Retinal pigment epithelial cell (primary cell): ENCODE measurements around the gene GABRA4.

ENCODE experiments used
- DNase-seq: peaks from one replicate; pipeline ENCODE4 v3.0.0-alpha.2; 2010; ENCODE audit warnings: low read depth
- H3K4me3 ChIP-seq: 2 replicates; pipeline ENCODE4 v1.5.1; 2011; ENCODE audit warnings: mild to moderate bottlenecking, low read length, control low read depth, moderate library complexity
- TF ChIP-seq, protein P1 (sequence below): conservative IDR thresholded peaks from 2 replicates; pipeline ENCODE4 v1.5.1; 2011; ENCODE audit warnings: low read depth, low read length, control low read depth, inconsistent platforms

Gene GABRA4

DNA sequence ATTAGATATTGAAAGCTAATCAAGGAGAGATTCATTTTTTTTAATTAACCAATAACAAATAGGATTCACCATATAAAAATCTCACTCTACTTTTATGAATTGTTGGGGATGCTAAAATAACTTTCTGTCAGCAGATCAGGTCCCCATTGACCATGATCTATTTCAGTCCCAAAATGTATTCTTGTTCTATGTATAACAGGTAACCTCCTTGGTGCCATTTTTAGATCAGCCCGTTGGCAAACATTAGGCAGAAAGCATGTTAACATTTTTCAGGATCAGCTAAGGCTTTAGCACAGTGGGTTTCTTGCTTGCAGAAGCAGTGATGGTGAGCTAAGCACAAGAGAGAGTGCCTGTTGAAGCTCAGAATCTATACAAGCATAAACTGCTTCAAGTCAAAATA is 43.6 kb downstream of the GABRA4 start:
- no peak for DNase-seq
- TF ChIP-seq, protein P1, sequence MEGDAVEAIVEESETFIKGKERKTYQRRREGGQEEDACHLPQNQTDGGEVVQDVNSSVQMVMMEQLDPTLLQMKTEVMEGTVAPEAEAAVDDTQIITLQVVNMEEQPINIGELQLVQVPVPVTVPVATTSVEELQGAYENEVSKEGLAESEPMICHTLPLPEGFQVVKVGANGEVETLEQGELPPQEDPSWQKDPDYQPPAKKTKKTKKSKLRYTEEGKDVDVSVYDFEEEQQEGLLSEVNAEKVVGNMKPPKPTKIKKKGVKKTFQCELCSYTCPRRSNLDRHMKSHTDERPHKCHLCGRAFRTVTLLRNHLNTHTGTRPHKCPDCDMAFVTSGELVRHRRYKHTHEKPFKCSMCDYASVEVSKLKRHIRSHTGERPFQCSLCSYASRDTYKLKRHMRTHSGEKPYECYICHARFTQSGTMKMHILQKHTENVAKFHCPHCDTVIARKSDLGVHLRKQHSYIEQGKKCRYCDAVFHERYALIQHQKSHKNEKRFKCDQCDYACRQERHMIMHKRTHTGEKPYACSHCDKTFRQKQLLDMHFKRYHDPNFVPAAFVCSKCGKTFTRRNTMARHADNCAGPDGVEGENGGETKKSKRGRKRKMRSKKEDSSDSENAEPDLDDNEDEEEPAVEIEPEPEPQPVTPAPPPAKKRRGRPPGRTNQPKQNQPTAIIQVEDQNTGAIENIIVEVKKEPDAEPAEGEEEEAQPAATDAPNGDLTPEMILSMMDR: no peak
- H3K4me3 ChIP-seq: no peak overlapping the region

DNA sequence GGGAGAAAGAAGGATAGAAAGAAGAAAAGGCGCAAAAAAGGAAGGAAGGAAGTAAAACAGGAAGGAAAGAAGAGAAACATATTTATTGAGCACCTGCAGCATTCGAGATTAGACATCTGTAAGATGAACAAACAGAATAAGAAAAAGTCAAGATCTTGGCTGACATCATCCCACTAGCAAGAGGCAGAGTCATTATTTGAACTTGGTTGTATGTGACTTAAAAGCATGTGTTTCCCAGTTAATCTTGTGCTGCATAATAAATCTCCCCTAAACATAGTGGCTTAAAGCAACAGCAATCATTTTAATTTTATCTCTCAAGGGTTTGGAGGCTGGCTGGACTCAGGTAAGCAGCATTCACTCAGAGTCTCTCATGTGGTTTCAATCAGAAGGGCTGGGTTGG is 45.8 kb downstream of the GABRA4 start:
- no peak overlapping the region for H3K4me3 ChIP-seq
- no peak for DNase-seq
- TF ChIP-seq, protein P1: no peak

DNA sequence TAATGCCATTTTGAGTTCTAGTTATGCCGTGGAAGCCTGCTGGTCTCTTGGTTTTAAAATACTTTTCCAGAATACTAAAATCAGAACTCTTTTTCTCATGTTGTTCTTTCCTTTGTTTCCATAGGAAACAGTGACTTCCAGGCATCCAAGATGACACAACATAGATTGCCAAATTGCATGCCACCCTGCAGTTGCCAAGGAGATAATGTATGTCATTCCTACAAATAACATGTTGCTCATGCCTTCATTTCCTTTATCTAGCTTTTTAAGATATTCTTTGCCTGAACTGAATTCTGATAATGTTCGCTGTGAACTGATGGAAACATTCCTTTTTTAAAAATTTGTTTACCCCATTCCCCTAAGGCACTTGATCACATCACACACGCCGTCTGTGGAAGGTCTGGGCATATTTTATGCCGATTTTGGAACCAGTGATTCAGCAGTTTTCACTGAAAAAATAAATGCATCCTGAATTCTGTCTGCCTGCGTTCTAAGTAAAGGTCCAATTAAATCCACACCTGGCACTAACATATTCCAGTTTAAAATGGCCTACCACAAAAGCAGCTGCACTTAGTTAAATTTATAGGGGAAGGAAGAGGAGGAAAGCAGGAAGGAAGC is 46.4 kb downstream of the GABRA4 start:
- DNase-seq: no peak
- TF ChIP-seq, protein P1: no peak
- no peak overlapping the region for H3K4me3 ChIP-seq

DNA sequence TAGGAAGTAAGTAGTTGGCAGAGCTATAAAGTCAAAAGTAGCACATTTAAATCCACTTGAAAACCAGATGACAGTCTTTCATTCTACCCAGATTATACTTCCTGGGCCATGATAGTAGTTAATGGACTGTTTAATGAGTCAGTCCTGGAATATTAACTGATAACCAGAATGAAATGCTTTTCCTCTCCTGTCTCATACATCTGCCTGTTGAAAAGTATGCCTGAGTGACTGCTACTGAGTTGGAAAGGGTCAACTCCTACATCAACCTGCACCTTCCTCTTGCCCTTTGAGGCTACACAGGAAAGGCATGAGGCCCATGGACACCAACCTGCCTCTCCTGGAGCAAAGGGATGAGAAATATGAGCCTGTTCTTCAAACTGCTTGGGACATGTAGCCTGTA is 48.3 kb downstream of the GABRA4 start:
- DNase-seq: no peak
- H3K4me3 ChIP-seq: no peak overlapping the region
- TF ChIP-seq, protein P1: no peak

DNA sequence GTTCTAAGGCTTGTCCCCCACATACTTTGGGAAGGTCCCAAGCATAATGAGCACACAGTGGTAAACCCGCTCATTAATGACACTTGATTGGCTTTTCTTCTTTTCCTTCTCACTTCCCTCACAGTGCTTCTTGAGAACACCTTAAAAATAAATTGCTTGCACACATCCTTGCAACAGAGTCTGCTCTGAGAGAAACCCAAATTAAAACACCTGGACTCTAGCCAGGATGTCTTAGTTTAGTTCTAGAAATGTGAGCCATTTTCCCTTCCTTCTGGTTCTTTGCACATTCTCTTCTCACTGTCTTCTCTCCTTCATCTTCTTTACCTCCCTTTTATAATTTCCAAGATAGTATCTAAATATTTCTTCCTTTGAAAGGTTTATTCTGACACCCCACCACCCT is 49.0 kb downstream of the GABRA4 start:
- H3K4me3 ChIP-seq: no peak overlapping the region
- TF ChIP-seq, protein P1: no peak
- no peak for DNase-seq

DNA sequence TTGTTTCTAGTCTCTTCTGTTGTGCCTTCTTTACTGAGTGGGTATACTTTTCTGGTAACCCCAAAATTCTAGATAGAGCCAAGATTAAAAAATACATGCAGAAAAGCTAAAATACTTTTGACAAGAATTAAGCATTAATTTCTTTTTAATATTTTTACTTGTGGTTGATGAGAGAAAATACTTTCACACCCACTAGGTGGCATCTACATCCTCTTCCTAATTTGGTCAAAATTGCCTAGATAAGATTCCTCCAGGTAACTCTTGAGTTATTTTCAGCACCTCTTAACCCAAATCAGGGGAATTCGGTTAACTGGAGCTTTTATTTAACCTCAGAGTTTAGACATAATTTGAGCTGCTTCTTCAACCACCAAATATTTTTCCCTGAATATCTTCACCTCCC is 55.9 kb downstream of the GABRA4 start:
- DNase-seq: no peak
- TF ChIP-seq, protein P1: peak; percentile 55
- no peak overlapping the region for H3K4me3 ChIP-seq

DNA sequence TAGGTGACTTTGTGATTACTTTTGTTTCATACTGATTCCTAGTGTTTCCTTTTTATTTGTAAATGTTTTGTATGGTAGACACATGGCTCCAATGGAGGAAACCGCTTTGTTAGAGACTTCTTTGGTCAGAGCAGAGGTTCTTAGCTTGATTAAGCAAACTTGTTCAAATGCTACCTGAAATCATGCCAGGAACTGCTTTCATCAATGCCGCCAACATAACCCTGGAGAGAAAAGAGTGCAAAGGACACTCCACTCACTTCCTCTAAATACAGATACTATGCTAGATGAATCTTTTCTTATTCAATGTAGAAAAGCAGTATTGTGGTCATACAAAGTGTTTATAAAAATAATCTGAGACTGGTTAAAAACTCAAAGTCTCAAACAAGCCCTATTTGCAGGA is 58.7 kb downstream of the GABRA4 start:
- TF ChIP-seq, protein P1: no peak
- H3K4me3 ChIP-seq: no peak overlapping the region
- no peak for DNase-seq
